ENCODE results near the gene PELI3.

PELI3 gene

GRCh38 chr11:66475349-66476172 lies 8.9 kb downstream of the PELI3 start:
- DNase-seq (ENCODE audit: low spot score), result no peak

DNA sequence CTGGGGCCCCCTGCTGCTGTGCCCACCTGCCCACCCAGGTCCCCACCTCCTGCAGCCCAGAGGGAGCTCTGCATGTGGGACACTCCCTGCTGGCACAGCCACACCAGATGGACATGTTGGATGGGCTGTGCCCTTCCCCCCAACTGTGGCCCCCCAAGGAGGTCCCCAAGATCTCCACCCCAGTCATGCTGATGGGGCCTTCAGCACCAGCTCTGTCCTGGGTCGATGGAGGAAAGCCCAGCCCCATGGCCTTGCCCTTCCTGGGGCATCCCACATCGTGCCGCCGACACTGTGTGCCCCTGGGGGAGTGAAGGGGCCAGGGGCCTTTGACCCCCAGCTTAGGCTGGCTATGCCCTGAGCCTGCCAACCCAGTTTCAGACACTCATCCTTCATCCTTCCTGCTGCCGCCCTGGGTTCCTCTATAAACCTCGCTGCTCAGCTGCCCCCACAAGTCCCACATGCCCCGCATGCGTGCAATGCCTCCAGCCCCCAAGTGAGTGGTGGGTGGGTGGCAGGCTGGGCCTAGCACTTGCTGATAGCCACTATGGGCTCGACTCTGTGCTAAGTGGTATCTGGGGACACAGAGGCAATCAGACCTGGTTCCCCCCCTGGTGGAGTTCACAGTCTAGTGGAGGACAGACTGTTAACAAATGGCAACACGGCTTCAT lies 9.6 kb downstream of the PELI3 start:
- no peak for DNase-seq (ENCODE audit: low spot score)

- no peak for DNase-seq (ENCODE audit: low spot score)
Measured at GRCh38 chr11:66476841-66477251, 10.1 kb downstream of the PELI3 start.

DNA sequence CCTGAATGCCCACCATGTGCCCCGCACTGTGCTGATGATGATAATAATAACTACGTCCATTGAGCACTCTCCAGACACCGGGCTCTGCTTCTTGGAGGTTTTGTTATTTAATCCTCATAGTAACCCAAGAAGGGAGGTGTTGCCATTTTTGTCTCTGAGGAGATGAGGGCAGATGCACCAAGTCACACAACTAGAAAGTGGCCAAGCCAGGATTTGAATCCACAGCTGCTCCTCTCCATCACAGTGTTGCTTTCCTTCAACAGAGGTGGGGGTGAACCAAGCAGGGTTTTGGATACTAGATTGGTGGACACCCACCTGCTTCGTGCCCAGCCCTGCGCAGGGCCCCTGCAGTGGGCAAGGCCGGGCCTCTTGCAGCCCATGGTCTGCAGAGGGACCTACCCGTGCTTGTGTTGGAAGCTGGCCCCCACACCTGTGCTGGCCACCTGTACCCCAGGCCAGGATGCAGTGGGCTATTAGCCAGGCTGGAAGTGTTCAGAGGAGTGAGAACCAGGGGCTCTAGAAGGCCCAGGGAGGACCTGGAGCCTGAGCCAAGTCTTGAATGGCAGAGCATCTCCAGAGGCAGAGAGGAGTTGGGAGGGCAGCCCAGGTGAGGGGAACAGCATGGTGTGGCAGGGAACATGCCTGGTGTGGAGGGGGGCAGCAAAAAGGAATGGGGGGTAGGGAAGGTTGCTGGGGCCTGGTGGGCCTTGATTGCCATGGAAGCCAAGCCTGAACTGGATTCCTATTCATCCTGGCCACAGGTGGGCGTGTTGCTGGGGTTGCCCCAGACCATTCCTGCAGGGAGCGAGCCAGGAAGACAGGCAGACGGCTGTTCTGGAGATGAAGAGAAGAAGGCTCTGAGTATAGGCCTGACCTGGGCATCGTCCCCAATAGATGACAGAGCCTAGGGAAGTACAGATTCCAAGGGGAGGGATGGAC lies 10.8 kb downstream of the PELI3 start:
- no peak for DNase-seq (ENCODE audit: low spot score)

- DNase-seq (ENCODE audit: low spot score), result peak; percentile 73
Measured at GRCh38 chr11:66478729-66479393, 12.2 kb downstream of the PELI3 start.

GRCh38 chr11:66479394-66480116 lies 12.8 kb downstream of the PELI3 start:
- DNase-seq (ENCODE audit: low spot score), result no peak

DNA sequence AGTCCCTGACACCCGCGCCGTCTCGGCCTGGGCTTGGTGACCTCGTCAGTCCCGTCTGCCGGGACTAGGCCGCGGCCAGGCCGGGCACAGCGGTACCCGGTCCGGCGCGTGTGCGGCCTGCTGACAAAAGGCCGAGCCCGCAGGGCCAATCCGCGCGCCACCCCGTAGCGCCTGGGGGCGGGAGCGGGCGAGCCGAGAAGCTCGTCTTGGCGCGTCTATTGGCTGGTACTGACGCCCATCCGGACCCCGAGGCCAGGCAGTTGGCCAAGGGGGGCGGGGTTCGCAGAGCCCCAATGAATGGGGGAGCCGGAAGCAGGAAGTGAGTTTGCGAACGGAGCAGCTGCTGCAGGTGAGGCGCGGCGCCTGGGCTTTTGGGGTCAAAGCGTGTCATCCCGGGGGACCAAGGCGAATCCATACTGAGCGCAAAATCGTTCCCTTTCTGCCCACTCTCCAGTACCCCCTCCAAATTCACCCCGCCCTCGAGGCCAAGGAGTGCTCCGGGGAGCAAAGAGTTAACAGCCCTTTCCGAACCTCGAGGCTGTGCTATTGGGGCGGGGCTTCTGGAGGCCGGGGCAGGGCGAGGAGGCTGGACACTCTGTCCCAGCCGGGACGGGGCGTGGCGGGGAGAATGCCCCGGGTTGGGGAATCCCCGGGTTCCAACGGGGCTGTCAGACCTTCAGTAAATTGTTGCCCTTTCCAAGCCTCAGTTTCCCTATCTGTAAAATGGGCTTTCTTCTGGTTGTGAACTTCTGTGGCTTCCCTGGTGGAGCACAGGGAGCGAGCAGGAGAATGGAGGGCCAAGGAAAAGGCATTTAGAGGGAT lies 13.6 kb downstream of the PELI3 start, which contains the start of gene DPP3:
DPP3 (plus strand) TSS at position 318 of the 822 bp plus-strand sequence. CDS start 1,767 bp downstream, outside the sequence.
- DNase-seq (ENCODE audit: low spot score), result peak; percentile 100

- no peak for DNase-seq (ENCODE audit: low spot score)
Measured at GRCh38 chr11:66484806-66485380, 18.2 kb downstream of the PELI3 start.

- DNase-seq (ENCODE audit: low spot score), result no peak
Measured at GRCh38 chr11:66488957-66489356, 22.3 kb downstream of the PELI3 start.

GRCh38 chr11:66489636-66490035 lies 22.9 kb downstream of the PELI3 start:
- DNase-seq (ENCODE audit: low spot score), result no peak

DNA sequence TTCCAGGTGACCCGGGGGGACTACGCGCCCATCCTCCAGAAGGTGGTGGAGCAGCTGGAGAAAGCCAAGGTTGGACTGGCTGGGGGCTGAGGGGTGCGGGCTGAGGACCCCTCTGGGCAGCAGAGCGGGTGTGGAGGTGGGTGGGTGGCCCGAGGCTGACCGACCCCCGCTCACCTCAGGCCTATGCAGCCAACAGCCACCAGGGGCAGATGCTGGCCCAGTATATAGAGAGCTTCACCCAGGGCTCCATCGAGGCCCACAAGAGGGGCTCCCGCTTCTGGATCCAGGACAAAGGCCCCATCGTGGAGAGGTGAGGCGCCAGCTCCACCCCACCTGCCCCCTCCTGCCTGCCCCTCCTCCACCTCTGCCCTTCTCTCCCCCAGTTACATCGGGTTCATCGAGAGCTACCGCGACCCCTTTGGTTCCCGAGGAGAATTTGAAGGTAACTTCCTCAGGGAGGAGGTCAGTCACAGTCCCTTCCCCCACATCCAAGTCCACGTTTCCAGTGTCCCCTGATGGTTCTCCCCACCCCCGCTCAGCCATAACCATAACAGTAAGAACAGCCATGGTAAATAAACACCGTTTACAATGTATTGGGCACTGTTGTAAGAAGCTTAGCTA lies 24.7 kb downstream of the PELI3 start:
- DNase-seq (ENCODE audit: low spot score), result no peak

DNA sequence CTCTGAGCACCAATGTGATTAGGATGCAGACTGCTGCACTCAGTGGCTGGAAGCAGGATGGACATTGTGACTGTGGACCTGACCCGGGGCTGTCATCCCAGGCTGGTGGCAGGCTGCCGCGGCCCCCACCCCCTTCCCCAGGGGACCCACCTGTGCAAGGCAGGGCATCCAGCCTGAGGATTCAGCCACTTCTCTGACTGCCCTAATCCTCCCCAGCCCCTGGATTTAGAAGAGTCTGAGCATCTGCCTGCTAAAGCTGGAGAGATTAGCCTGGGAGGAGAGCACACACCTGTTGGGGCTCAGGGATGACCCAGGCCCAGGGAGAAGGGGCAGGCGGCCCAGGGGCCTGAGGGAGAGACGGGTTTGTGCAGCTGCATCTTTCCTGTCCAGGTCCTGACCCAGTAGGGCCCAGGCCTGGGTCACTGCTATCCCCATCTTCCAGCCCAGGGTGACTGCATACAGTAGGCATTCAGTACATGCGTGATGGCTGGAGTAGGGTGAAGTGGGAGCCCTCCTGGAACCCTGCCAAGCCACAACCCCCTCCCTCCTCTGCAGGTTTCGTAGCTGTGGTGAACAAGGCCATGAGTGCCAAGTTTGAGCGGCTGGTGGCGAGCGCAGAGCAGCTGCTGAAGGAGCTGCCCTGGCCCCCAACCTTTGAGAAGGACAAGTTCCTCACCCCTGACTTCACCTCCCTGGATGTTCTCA lies 25.6 kb downstream of the PELI3 start:
- DNase-seq (ENCODE audit: low spot score), result no peak

DNA sequence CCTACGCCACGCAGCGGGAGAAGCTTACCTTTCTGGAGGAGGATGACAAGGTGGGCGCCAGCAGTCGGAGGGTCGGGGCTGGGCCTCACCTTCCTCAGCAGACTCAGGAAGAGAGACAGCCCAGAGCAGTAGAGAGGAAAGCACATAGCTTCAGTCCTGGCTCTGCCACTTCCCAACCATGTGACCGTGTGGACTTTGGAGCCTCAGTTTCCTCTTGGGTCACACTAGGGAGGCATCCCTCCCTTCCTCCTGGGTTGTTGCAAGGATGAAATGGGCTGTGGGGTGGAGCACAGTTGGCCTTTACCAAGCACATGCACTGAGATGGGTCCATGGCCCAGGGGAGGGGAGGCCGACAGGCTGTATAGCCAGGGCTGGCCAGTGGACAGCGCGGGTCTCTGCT lies 26.4 kb downstream of the PELI3 start:
- no peak for DNase-seq (ENCODE audit: low spot score)

DNA sequence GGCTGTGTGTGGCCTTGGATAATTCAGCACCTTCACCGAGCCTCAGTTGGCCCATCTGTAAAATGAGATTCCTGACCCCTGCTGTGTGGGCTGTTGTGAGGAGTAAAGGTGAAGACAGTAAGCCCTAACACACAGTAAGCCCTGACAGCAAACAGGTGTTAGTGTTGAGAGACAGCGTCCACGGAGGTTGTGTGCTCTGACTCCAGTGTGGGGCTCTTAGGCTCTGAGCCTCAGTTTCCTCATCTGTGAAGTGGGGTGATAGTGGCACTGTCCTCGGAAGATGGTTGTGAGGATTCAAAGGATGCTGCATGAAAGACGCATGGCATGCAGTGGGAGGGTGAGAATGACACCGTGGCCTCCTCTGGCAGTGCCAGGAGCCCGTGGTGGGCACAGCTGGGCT lies 27.8 kb downstream of the PELI3 start:
- no peak for DNase-seq (ENCODE audit: low spot score)

DNA sequence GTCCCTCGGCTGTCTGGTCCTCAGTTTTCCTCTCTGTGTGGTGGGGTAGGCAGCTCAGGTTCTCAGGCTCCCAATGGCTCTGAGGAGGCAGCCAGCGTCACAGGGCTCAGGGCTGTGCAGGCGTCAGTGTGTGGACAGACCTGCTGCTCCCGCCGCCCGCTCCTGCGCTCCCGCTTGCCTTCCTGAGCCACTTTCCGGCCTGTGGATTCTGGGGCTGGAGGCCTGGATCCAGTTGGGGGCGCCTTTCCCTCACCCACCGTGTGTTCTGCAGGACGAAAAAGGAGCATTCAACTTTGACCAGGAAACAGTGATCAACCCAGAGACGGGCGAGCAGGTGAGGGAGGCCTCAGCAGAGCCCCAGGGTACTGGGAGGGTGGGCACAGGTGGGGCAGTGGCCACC lies 28.2 kb downstream of the PELI3 start:
- DNase-seq (ENCODE audit: low spot score), result no peak

DNA sequence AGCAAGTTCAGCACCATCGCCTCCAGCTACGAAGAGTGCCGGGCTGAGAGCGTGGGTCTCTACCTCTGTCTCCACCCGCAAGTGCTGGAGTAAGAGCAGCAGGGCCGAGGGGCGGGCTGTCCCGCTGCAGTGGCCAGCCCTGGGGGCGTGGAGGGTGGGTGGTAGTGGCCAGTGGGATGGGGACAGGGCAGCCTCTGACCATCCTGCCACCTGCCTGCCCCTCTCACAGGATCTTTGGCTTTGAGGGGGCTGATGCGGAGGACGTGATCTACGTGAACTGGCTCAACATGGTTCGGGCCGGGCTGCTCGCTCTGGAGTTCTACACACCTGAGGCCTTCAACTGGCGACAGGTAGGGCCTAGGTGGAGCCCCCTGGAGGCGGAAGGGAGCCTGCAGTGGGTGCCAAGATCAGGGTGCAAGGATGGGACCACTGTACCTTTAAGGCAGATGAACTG lies 28.7 kb downstream of the PELI3 start:
- DNase-seq (ENCODE audit: low spot score), result no peak

GRCh38 chr11:66497206-66497605 lies 30.5 kb downstream of the PELI3 start:
- DNase-seq (ENCODE audit: low spot score), result no peak

GRCh38 chr11:66498506-66498905 lies 31.8 kb downstream of the PELI3 start:
- no peak for DNase-seq (ENCODE audit: low spot score)
